Astrocyte (in vitro differentiated cells and primary cell): ENCODE results near the gene FAM131A.

ENCODE experiments used
- EZH2 ChIP-seq: IDR thresholded peaks from 2 replicates; pipeline ENCODE4 v1.6.1; 2012; ENCODE audit warnings: mild to moderate bottlenecking, low read length, inconsistent platforms; ENCODE audit not compliant: insufficient read depth
- TF ChIP-seq, protein P1 (sequence below): IDR thresholded peaks from 2 replicates; pipeline ENCODE4 v1.5.1; 2011; ENCODE audit warnings: low read depth, mild to moderate bottlenecking, inconsistent platforms, low read length, moderate library complexity; ENCODE audit not compliant: insufficient read depth

DNA sequence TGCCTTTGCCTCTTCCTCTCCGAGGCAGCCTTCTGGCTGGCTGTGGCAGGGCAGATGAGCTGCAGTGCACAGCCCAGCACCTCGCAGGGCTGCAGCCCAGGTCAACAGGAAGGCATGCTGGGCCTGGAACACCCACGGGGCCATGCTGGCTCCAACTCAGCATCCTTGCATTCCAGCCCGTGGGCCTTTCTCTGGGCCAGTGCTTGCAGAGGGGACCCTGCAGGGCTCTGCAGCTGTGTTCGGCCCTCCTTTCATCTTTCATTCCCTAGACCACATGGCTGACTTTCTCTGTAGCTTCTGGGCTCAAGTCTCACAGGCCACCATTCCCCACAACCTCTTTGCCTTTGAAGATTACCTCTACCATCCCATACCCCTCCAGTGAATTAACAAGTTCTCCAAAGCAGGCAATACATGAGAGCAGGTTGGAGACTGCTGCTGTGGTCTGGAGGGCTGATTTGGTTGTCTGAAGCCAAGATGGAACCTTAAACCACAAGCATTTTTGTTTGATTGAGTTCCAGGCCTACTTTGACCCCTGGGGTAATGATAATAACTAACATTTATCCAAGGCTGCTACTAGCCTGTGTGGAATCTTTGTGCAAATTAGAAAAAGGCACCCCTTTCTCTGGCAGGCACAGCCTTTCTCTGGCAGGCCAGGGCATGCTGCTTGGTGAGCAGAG is 5.9 kb downstream of the FAM131A start:
- TF ChIP-seq, protein P1, sequence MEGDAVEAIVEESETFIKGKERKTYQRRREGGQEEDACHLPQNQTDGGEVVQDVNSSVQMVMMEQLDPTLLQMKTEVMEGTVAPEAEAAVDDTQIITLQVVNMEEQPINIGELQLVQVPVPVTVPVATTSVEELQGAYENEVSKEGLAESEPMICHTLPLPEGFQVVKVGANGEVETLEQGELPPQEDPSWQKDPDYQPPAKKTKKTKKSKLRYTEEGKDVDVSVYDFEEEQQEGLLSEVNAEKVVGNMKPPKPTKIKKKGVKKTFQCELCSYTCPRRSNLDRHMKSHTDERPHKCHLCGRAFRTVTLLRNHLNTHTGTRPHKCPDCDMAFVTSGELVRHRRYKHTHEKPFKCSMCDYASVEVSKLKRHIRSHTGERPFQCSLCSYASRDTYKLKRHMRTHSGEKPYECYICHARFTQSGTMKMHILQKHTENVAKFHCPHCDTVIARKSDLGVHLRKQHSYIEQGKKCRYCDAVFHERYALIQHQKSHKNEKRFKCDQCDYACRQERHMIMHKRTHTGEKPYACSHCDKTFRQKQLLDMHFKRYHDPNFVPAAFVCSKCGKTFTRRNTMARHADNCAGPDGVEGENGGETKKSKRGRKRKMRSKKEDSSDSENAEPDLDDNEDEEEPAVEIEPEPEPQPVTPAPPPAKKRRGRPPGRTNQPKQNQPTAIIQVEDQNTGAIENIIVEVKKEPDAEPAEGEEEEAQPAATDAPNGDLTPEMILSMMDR, result no peak
- no peak for TF ChIP-seq EZH2
